ENCODE measurements around the gene DYRK1A.

- TF ChIP-seq CTCF (IDR thresholded peaks at IDR 0.05) (no peak), EZH2 (IDR thresholded peaks at IDR 0.05) (no peak)
Observed at GRCh38 chr21:37378700-37379139, 12.1 kb downstream of the DYRK1A start.

Data from neural progenitor cell (in vitro differentiated cells).